HCT116 (cell line): Measurements from ENCODE around the gene BMAL1.

Experiments used
- ATF3 ChIP-seq: IDR thresholded peaks from 2 replicates; pipeline ENCODE4 v1.6.1; 2012
- CEBPB ChIP-seq: IDR thresholded peaks from 2 replicates; pipeline ENCODE4 v1.6.1; 2012; ENCODE audit warnings: low read depth
- EZH2 ChIP-seq: fragments of 200-600 bp; sonication (generic); IDR thresholded peaks from 2 replicates; pipeline ENCODE4 v1.6.1; 2017; ENCODE audit warnings: antibody characterized with exemption, mixed run types
- EZH2phosphoT487 ChIP-seq: fragments of 200-600 bp; IDR thresholded peaks from 2 replicates; pipeline ENCODE4 v1.6.1; 2018; ENCODE audit warnings: antibody characterized with exemption, borderline replicate concordance
- POLR2A ChIP-seq: IDR thresholded peaks from 2 replicates; pipeline ENCODE4 v1.7.0; 2011; ENCODE audit warnings: borderline replicate concordance; ENCODE audit not compliant: insufficient read depth, insufficient read length; ENCODE audit errors: extremely low read depth
- POLR2AphosphoS5 ChIP-seq: IDR thresholded peaks from 2 replicates; pipeline ENCODE4 v1.6.1; 2011; ENCODE audit warnings: mild to moderate bottlenecking, low read depth, low read length, moderate library complexity
- SIN3A ChIP-seq: IDR thresholded peaks from 2 replicates; pipeline ENCODE4 v1.6.1; 2012; ENCODE audit warnings: low read depth
- TCF7L2 ChIP-seq: IDR thresholded peaks from 2 replicates; pipeline ENCODE4 v1.7.0; 2011; ENCODE audit warnings: borderline replicate concordance, inconsistent platforms; ENCODE audit not compliant: insufficient read depth, insufficient read length; ENCODE audit errors: extremely low read depth
- TF ChIP-seq, protein P1 (sequence below), 3 experiments: fragments of 200-600 bp in 1 of 3; sonication (generic) in 1 of 3; IDR thresholded peaks in 2 of 3; conservative IDR thresholded peaks in 1 of 3; 2 replicates each; pipeline ENCODE4 v1.5.1; 2012 to 2017; ENCODE audit warnings: low read depth in 2 of 3, low read length in 2 of 3, antibody characterized with exemption in 1 of 3, borderline replicate concordance in 1 of 3, control low read depth in 1 of 3, mild to moderate bottlenecking in 1 of 3, mixed read lengths in 1 of 3, mixed run types in 1 of 3, moderate library complexity in 1 of 3; ENCODE audit not compliant: insufficient read depth in 1 of 3

- TF ChIP-seq EZH2 (no peak), CEBPB (no peak), POLR2A (no peak), EZH2phosphoT487 (no peak), ATF3 (no peak), SIN3A (no peak), TCF7L2 (no peak), POLR2AphosphoS5 (no peak)
- TF ChIP-seq, protein P1, sequence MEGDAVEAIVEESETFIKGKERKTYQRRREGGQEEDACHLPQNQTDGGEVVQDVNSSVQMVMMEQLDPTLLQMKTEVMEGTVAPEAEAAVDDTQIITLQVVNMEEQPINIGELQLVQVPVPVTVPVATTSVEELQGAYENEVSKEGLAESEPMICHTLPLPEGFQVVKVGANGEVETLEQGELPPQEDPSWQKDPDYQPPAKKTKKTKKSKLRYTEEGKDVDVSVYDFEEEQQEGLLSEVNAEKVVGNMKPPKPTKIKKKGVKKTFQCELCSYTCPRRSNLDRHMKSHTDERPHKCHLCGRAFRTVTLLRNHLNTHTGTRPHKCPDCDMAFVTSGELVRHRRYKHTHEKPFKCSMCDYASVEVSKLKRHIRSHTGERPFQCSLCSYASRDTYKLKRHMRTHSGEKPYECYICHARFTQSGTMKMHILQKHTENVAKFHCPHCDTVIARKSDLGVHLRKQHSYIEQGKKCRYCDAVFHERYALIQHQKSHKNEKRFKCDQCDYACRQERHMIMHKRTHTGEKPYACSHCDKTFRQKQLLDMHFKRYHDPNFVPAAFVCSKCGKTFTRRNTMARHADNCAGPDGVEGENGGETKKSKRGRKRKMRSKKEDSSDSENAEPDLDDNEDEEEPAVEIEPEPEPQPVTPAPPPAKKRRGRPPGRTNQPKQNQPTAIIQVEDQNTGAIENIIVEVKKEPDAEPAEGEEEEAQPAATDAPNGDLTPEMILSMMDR (IDR thresholded peaks at IDR 0.05 in 2 of 3, conservative IDR thresholded peaks at IDR 0.05 in 1 of 3; ENCODE audit: borderline replicate concordance in 1 of 3, insufficient read depth in 1 of 3, low read depth in 2 of 3, low read length in 2 of 3), result no peak
Measured at GRCh38 chr11:13391217-13391616, 113.6 kb downstream of the BMAL1 start.
